CD14-positive monocyte (primary cell): ENCODE data around the gene TEX11. TPM values are rescaled to one million over a fixed set of nuclear protein-coding genes. Genes with fewer than 3 reads are reported as not detected.
"Not testable (repeated sequence)": the region's sequence is repeated elsewhere in the genome, so short reads cannot be mapped to it uniquely, and the experiment has no call there.

Source experiments
- DNase-seq, 3 donors: peaks; one replicate each; pipeline ENCODE4 v3.0.0-alpha.2; 2011 to 2022
- H2AFZ ChIP-seq: 2 replicates; pipeline ENCODE4 v1.6.0; 2012; ENCODE audit warnings: mild to moderate bottlenecking, low read depth, low read length, inconsistent platforms; ENCODE audit not compliant: insufficient read depth, poor library complexity, severe bottlenecking
- H3K27ac ChIP-seq, 2 donors: 1 replicate in 1 of 2; 2 replicates in 1 of 2; pipeline ENCODE4 v1.5.1; 2012 to 2013; ENCODE audit warnings: low read length in 2 of 2, control low read depth in 1 of 2, inconsistent platforms in 1 of 2, low read depth in 1 of 2, mild to moderate bottlenecking in 1 of 2
- H3K27me3 ChIP-seq, 2 donors: one replicate each; pipeline versions ENCODE4 v1.6.0 to v1.6.1; 2011 to 2013; ENCODE audit warnings: low read length in 2 of 2; ENCODE audit not compliant: control insufficient read depth in 2 of 2, insufficient read depth in 2 of 2
- H3K36me3 ChIP-seq, 2 donors: replicated peaks in 1 of 2; 1 replicate in 1 of 2; 2 replicates in 1 of 2; pipeline versions ENCODE4 v1.5.1 to v1.6.1; 2012 to 2013; ENCODE audit warnings: low read length in 2 of 2, control low read depth in 1 of 2, inconsistent platforms in 1 of 2, mild to moderate bottlenecking in 1 of 2; ENCODE audit not compliant: insufficient read depth in 2 of 2, control insufficient read depth in 1 of 2
- H3K4me1 ChIP-seq, 2 donors: 1 replicate in 1 of 2; 2 replicates in 1 of 2; pipeline versions ENCODE4 v1.5.1 to v1.6.1; 2012 to 2013; ENCODE audit warnings: low read length in 2 of 2, control low read depth in 1 of 2, inconsistent platforms in 1 of 2, mild to moderate bottlenecking in 1 of 2, moderate library complexity in 1 of 2; ENCODE audit not compliant: insufficient read depth in 2 of 2, control insufficient read depth in 1 of 2
- H3K4me2 ChIP-seq: replicated peaks from 2 replicates; pipeline ENCODE3; 2012; ENCODE audit warnings: low read length, moderate library complexity, mild to moderate bottlenecking; ENCODE audit not compliant: poor library complexity, severe bottlenecking; ENCODE audit errors: extremely low read depth
- H3K4me3 ChIP-seq, 3 experiments: fragments of 200-600 bp in 1 of 3; sonication (generic) in 1 of 3; replicated peaks in 1 of 3; 1 replicate in 2 of 3; 2 replicates in 1 of 3; pipeline ENCODE4 v1.5.1; 2011 to 2013; ENCODE audit warnings: low read length in 3 of 3, mild to moderate bottlenecking in 3 of 3, control low read depth in 2 of 3, low read depth in 2 of 3, inconsistent platforms in 1 of 3, moderate library complexity in 1 of 3
- H3K79me2 ChIP-seq: 2 replicates; pipeline ENCODE4 v1.6.0; 2012; ENCODE audit warnings: mild to moderate bottlenecking, control low read depth, inconsistent platforms, low read length, moderate library complexity; ENCODE audit not compliant: insufficient read depth
- H3K9ac ChIP-seq: 2 replicates; pipeline ENCODE4 v1.6.0; 2017; ENCODE audit warnings: low read length, mild to moderate bottlenecking; ENCODE audit not compliant: insufficient read depth, poor library complexity, severe bottlenecking
- H3K9me3 ChIP-seq, 2 donors: replicated peaks in 1 of 2; 1 replicate in 1 of 2; 2 replicates in 1 of 2; pipeline versions ENCODE4 v1.5.1 to v1.6.1; 2012 to 2013; ENCODE audit warnings: low read length in 2 of 2, control low read depth in 1 of 2; ENCODE audit not compliant: control insufficient read depth in 1 of 2, insufficient read depth in 1 of 2
- H4K20me1 ChIP-seq: 2 replicates; pipeline ENCODE4 v1.6.0; 2012; ENCODE audit warnings: mild to moderate bottlenecking, low read length, control low read depth, moderate library complexity; ENCODE audit not compliant: insufficient read depth
- H3K27ac Mint-ChIP-seq, 7 donors: one replicate each; pipeline ENCODE4 v1.8.0; 2020; ENCODE audit warnings: mild to moderate bottlenecking in 7 of 7, mixed read lengths in 7 of 7, moderate library complexity in 6 of 7, inconsistent platforms in 2 of 7
- H3K27me3 Mint-ChIP-seq, 3 donors: one replicate each; pipeline ENCODE4 v1.8.0; 2021 to 2022; ENCODE audit warnings: low read depth in 3 of 3, mild to moderate bottlenecking in 3 of 3, mixed read lengths in 3 of 3, moderate library complexity in 3 of 3, inconsistent platforms in 1 of 3
- H3K36me3 Mint-ChIP-seq, 2 donors: one replicate each; pipeline ENCODE4 v1.8.0; 2020; ENCODE audit warnings: mixed read lengths in 2 of 2, inconsistent platforms in 1 of 2, mild to moderate bottlenecking in 1 of 2
- H3K4me1 Mint-ChIP-seq: one replicate; pipeline ENCODE4 v1.8.0; 2020; ENCODE audit warnings: mild to moderate bottlenecking, mixed read lengths
- H3K4me3 Mint-ChIP-seq, 2 donors: one replicate each; pipeline ENCODE4 v1.8.0; 2020; ENCODE audit warnings: mild to moderate bottlenecking in 2 of 2, mixed read lengths in 2 of 2, moderate library complexity in 1 of 2
- H3K9me3 Mint-ChIP-seq, 7 donors: one replicate each; pipeline ENCODE4 v1.8.0; 2020 to 2022; ENCODE audit warnings: mixed read lengths in 7 of 7, mild to moderate bottlenecking in 6 of 7, moderate library complexity in 6 of 7, inconsistent platforms in 2 of 7
- WGBS: methylation state at CpG from one replicate; pipeline ENCODE4 v1.1.5; 2013; ENCODE audit warnings: missing lambda C conversion rate; ENCODE audit not compliant: insufficient coverage; 5-methylcytosine and 5-hydroxymethylcytosine counted together
- intact Hi-C, 2 donors: fragments of 100-400 bp; cut with micrococcal nuclease; formaldehyde crosslinking; loops; one replicate each; pipeline versions ENCODE4 v1.15.0 to v1.15.1; 2023
- polyA plus RNA-seq, 3 donors: library from polyadenylated mRNA; depleted of rRNA in 1 of 3; unstranded in 2 of 3; stranded (reverse) in 1 of 3; fragments of 300-500 nt in 2 of 3; fragments of >200 nt in 1 of 3; fragmentation: Illumina TruSeq in 2 of 3; gene quantifications; 1 replicate in 2 of 3; 2 replicates in 1 of 3; pipeline ENCODE4 v1.2.3, GENCODE V29; 2012 to 2021
- TF ChIP-seq, protein P1 (sequence below): fragments of 200-600 bp; IDR thresholded peaks from one replicate; pipeline ENCODE4 v1.8.0; 2022; ENCODE audit warnings: antibody characterized with exemption, mild to moderate bottlenecking

TEX11 gene
- polyA plus RNA-seq, 3 donors, result not detected

DNA sequence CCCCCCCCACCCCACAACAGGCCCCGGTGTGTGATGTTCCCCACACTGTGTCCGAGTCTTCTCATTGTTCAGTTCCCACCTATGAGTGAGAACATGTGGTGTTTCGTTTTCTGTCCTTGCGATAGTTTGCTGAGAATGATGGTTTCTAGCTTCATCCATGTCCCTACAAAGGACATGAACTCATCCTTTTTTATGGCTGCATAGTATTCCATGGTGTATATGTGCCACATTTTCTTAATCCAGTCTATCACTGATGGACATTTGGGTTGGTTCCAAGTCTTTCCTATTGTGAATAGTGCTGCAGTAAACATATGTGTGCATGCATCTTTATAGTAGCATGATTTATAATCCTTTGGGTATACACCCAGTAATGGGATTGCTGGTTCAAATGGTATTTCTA is 393.2 kb downstream of the TEX11 start:
- H3K27me3 Mint-ChIP-seq, H4K20me1 ChIP-seq, H3K27ac Mint-ChIP-seq, H3K4me3 Mint-ChIP-seq, H3K27me3 ChIP-seq, H3K27ac ChIP-seq, H3K4me1 ChIP-seq, H3K4me2 ChIP-seq, H3K9me3 ChIP-seq, H3K36me3 ChIP-seq, DNase-seq, H3K9ac ChIP-seq, H3K4me3 ChIP-seq, H3K4me1 Mint-ChIP-seq, H3K79me2 ChIP-seq, intact Hi-C loops, H2AFZ ChIP-seq, H3K36me3 Mint-ChIP-seq: not testable (repeated sequence)
- WGBS, result no CpG with 5 or more reads among the region's 4 CpGs
- peaks cover 0 to 19% (median 8%) of the 10 kb centered on the region in 7 donors for H3K9me3 Mint-ChIP-seq

DNA sequence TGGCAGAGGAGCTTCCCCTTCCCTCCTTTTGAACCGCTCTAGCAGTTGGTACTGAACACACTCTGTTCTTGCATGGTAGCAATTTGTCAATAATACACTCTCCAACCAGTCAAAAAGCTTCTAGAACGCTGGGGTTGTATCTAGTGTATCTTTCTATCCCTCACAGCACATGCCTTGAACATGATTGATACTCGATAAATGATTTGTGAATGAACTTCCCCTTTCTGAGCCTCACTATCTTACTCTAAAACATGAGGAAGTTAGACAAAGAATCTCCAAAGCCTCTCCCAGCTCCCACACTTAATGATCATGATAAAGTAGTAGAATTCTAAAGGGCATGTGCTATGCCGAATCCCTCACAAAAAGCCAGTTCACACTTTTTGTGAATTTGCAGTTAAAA is 399.4 kb downstream of the TEX11 start:
- WGBS, result 100% methylated on average over 1 of the region's 4 CpGs
- intact Hi-C loops, result no loop called here
- H3K27me3 Mint-ChIP-seq, result peaks cover 0 to 16% (median 0%) of the 10 kb centered on the region in 3 donors
- no peaks in the 10 kb centered on the region for H3K36me3 Mint-ChIP-seq
- H4K20me1 ChIP-seq, result no peaks in the 10 kb centered on the region
- no peaks in the 10 kb centered on the region for H3K79me2 ChIP-seq
- no peak overlapping the region for H3K27ac Mint-ChIP-seq
- no peak overlapping the region for H3K4me2 ChIP-seq
- no peak overlapping the region for H3K4me3 ChIP-seq
- no peaks in the 10 kb centered on the region for H3K27me3 ChIP-seq
- TF ChIP-seq, protein P1, sequence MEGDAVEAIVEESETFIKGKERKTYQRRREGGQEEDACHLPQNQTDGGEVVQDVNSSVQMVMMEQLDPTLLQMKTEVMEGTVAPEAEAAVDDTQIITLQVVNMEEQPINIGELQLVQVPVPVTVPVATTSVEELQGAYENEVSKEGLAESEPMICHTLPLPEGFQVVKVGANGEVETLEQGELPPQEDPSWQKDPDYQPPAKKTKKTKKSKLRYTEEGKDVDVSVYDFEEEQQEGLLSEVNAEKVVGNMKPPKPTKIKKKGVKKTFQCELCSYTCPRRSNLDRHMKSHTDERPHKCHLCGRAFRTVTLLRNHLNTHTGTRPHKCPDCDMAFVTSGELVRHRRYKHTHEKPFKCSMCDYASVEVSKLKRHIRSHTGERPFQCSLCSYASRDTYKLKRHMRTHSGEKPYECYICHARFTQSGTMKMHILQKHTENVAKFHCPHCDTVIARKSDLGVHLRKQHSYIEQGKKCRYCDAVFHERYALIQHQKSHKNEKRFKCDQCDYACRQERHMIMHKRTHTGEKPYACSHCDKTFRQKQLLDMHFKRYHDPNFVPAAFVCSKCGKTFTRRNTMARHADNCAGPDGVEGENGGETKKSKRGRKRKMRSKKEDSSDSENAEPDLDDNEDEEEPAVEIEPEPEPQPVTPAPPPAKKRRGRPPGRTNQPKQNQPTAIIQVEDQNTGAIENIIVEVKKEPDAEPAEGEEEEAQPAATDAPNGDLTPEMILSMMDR, result no peak
- peaks cover 0 to 3% (median 2%) of the 10 kb centered on the region in 7 donors for H3K9me3 Mint-ChIP-seq
- no peaks in the 10 kb centered on the region for H3K36me3 ChIP-seq
- peaks cover 1% of the 10 kb centered on the region for H3K4me1 Mint-ChIP-seq
- DNase-seq, result no peak
- H3K4me1 ChIP-seq, result no peaks in the 10 kb centered on the region
- H3K27ac ChIP-seq, result no peak overlapping the region
- no peak overlapping the region for H3K9ac ChIP-seq
- H3K4me3 Mint-ChIP-seq, result no peak overlapping the region
- H2AFZ ChIP-seq, result no peak overlapping the region
- no peaks in the 10 kb centered on the region for H3K9me3 ChIP-seq
